ACC112 (cell line): Measurements from ENCODE around the gene IRF5.
A peak's percentile ranks its signal among the peaks of the same experiment; 100 is the strongest.

Experiments used
- H2AFZ ChIP-seq: fragments of 200-600 bp; sonication (generic); one replicate; pipeline ENCODE4 v1.6.0; 2017; ENCODE audit warnings: antibody characterized with exemption, low read length; ENCODE audit not compliant: unreplicated experiment
- H3K27ac ChIP-seq: fragments of 200-600 bp; sonication (generic); 2 replicates; pipeline ENCODE4 v1.5.1; 2014; ENCODE audit warnings: low read depth, mild to moderate bottlenecking, antibody characterized with exemption, low read length, moderate library complexity
- H3K27me3 ChIP-seq: fragments of 200-600 bp; sonication (generic); 2 replicates; pipeline ENCODE4 v1.6.1; 2014; ENCODE audit warnings: mild to moderate bottlenecking, antibody characterized with exemption, low read length, moderate library complexity, mixed read lengths; ENCODE audit not compliant: insufficient read depth
- H3K36me3 ChIP-seq: fragments of 200-600 bp; sonication (generic); 2 replicates; pipeline ENCODE4 v1.6.1; 2016; ENCODE audit warnings: mild to moderate bottlenecking, antibody characterized with exemption, low read length, moderate library complexity, mixed read lengths; ENCODE audit not compliant: insufficient read depth
- H3K4me1 ChIP-seq: fragments of 200-600 bp; sonication (generic); one replicate; pipeline ENCODE4 v1.6.1; 2016; ENCODE audit warnings: low read length, mixed read lengths; ENCODE audit not compliant: insufficient read depth, unreplicated experiment, control insufficient read depth
- H3K4me3 ChIP-seq: fragments of 200-600 bp; sonication (generic); 2 replicates; pipeline ENCODE4 v1.5.1; 2014; ENCODE audit warnings: mild to moderate bottlenecking, low read depth, low read length
- H3K79me2 ChIP-seq: fragments of 200-600 bp; sonication (generic); one replicate; pipeline ENCODE4 v1.6.0; 2016; ENCODE audit warnings: low read length; ENCODE audit not compliant: control insufficient read depth, unreplicated experiment, insufficient read depth

The IRF5 gene

GRCh38 chr7:128954150-128954549, 16.4 kb downstream of the IRF5 start:
- peaks cover 13% of the 10 kb centered on the region; the same call in 1 of the 2 replicates for H3K36me3 ChIP-seq
- H3K4me1 ChIP-seq = no peaks in the 10 kb centered on the region
- no peaks in the 10 kb centered on the region for H3K79me2 ChIP-seq
- no peak overlapping the region for H2AFZ ChIP-seq
- no peak overlapping the region for H3K4me3 ChIP-seq
- no peak overlapping the region for H3K27ac ChIP-seq
- no peaks in the 10 kb centered on the region for H3K27me3 ChIP-seq

GRCh38 chr7:128954830-128955802, 17.4 kb downstream of the IRF5 start:
- no peak overlapping the region for H2AFZ ChIP-seq
- no peaks in the 10 kb centered on the region for H3K4me1 ChIP-seq
- H3K4me3 ChIP-seq = no peak overlapping the region
- H3K36me3 ChIP-seq = peaks cover 16% of the 10 kb centered on the region; the same call in 1 of the 2 replicates
- H3K27ac ChIP-seq = no peak overlapping the region
- H3K79me2 ChIP-seq = no peaks in the 10 kb centered on the region
- no peaks in the 10 kb centered on the region for H3K27me3 ChIP-seq

GRCh38 chr7:128955981-128956380, 18.3 kb downstream of the IRF5 start:
- Histone ChIP-seq H3K4me1 (no peaks in the 10 kb centered on the region), H2AFZ (no peak overlapping the region), H3K79me2 (no peaks in the 10 kb centered on the region), H3K36me3 (peaks cover 16% of the 10 kb centered on the region; the same call in 1 of the 2 replicates), H3K27me3 (no peaks in the 10 kb centered on the region), H3K27ac (no peak overlapping the region), H3K4me3 (no peak overlapping the region)

- Histone ChIP-seq H3K4me3 (no peak overlapping the region), H3K27me3 (no peaks in the 10 kb centered on the region), H3K27ac (no peak overlapping the region), H3K36me3 (peaks cover 15% of the 10 kb centered on the region; the same call in 1 of the 2 replicates), H3K79me2 (no peaks in the 10 kb centered on the region), H3K4me1 (peaks cover 13% of the 10 kb centered on the region), H2AFZ (no peak overlapping the region)
Measured at GRCh38 chr7:128959296-128959695, 21.6 kb downstream of the IRF5 start.

- Histone ChIP-seq H3K4me3 (no peak overlapping the region), H3K27ac (no peak overlapping the region), H3K4me1 (peaks cover 13% of the 10 kb centered on the region), H3K27me3 (no peaks in the 10 kb centered on the region), H2AFZ (no peak overlapping the region), H3K79me2 (no peaks in the 10 kb centered on the region), H3K36me3 (peaks cover 16% of the 10 kb centered on the region)
Measured at GRCh38 chr7:128961030-128961659, 23.4 kb downstream of the IRF5 start.

GRCh38 chr7:128962899-128963298, 25.2 kb downstream of the IRF5 start:
- peaks cover 15% of the 10 kb centered on the region for H3K36me3 ChIP-seq
- no peaks in the 10 kb centered on the region for H3K79me2 ChIP-seq
- no peak overlapping the region for H3K4me3 ChIP-seq
- no peak overlapping the region for H2AFZ ChIP-seq
- peaks cover 13% of the 10 kb centered on the region for H3K4me1 ChIP-seq
- no peaks in the 10 kb centered on the region for H3K27me3 ChIP-seq
- peak overlapping the region; percentile 23; the same call in 1 of the 2 replicates for H3K27ac ChIP-seq

GRCh38 chr7:128963327-128963757, 25.6 kb downstream of the IRF5 start:
- no peaks in the 10 kb centered on the region for H3K27me3 ChIP-seq
- peaks cover 15% of the 10 kb centered on the region for H3K36me3 ChIP-seq
- no peaks in the 10 kb centered on the region for H3K79me2 ChIP-seq
- H3K27ac ChIP-seq = peak overlapping the region; percentile 23; the same call in 1 of the 2 replicates
- no peak overlapping the region for H3K4me3 ChIP-seq
- peaks cover 13% of the 10 kb centered on the region for H3K4me1 ChIP-seq
- no peak overlapping the region for H2AFZ ChIP-seq

GRCh38 chr7:128968624-128969023, 30.9 kb downstream of the IRF5 start:
- H3K27ac ChIP-seq = no peak overlapping the region
- H3K4me3 ChIP-seq = no peak overlapping the region
- peaks cover 3% of the 10 kb centered on the region for H3K4me1 ChIP-seq
- no peaks in the 10 kb centered on the region for H3K27me3 ChIP-seq
- no peak overlapping the region for H2AFZ ChIP-seq
- peaks cover 37% of the 10 kb centered on the region for H3K36me3 ChIP-seq
- H3K79me2 ChIP-seq = no peaks in the 10 kb centered on the region

- Histone ChIP-seq H2AFZ (no peak overlapping the region), H3K4me3 (no peak overlapping the region), H3K27ac (no peak overlapping the region), H3K79me2 (no peaks in the 10 kb centered on the region), H3K27me3 (no peaks in the 10 kb centered on the region), H3K4me1 (no peaks in the 10 kb centered on the region), H3K36me3 (peaks cover 33% of the 10 kb centered on the region)
Measured at GRCh38 chr7:128974241-128974934, 36.7 kb downstream of the IRF5 start.

GRCh38 chr7:128982105-128982504, 44.4 kb downstream of the IRF5 start:
- no peaks in the 10 kb centered on the region for H3K4me1 ChIP-seq
- H2AFZ ChIP-seq = no peak overlapping the region
- H3K79me2 ChIP-seq = no peaks in the 10 kb centered on the region
- peaks cover 29% of the 10 kb centered on the region; the same call in 1 of the 2 replicates for H3K36me3 ChIP-seq
- H3K4me3 ChIP-seq = no peak overlapping the region
- no peaks in the 10 kb centered on the region for H3K27me3 ChIP-seq
- H3K27ac ChIP-seq = no peak overlapping the region
